ENCODE measurements around the gene LRRC42.

Gene LRRC42

GRCh38 chr1:53946252-53947171 is at the start of gene LRRC42 (continued):
- peak; percentile 53 for TF ChIP-seq PATZ1 (tag by site-specific recombination; IDR thresholded peaks at IDR 0.05)
- TF ChIP-seq ZNF174 (tag by site-specific recombination; IDR thresholded peaks at IDR 0.05): no peak
- no peak for TF ChIP-seq ZNF626 (tag by site-specific recombination; IDR thresholded peaks at IDR 0.05)
- 0 out of 2 replicates have a peak, but pooled peaks have one; percentile 67 for TF ChIP-seq ZNF624 (tag by site-specific recombination; IDR thresholded peaks at IDR 0.05)
- no peak for TF ChIP-seq OVOL3 (tag by site-specific recombination; IDR thresholded peaks at IDR 0.05)
- peak; percentile 61 for TF ChIP-seq ZNF398 (tag by site-specific recombination; IDR thresholded peaks at IDR 0.05)
- no peak for TF ChIP-seq ZBTB44 (tag by site-specific recombination; IDR thresholded peaks at IDR 0.05)
- peak; percentile 61; the same call in 1 of the 2 replicates for TF ChIP-seq HIC1 (tag by site-specific recombination; IDR thresholded peaks at IDR 0.05)
- TF ChIP-seq ZBTB11 (tag by site-specific recombination; conservative IDR thresholded peaks at IDR 0.05; ENCODE audit: low read depth): peak; percentile 40; the same call in 1 of the 2 replicates
- no peak for TF ChIP-seq ZNF132 (tag by site-specific recombination; IDR thresholded peaks at IDR 0.05; ENCODE audit: borderline replicate concordance)
- no peak; the same call in 1 of the 2 replicates for TF ChIP-seq ZNF792 (tag by site-specific recombination; IDR thresholded peaks at IDR 0.05)
- TF ChIP-seq ZEB2 (tag by site-specific recombination; IDR thresholded peaks at IDR 0.05): no peak
- no peak for TF ChIP-seq ZNF629 (tag by site-specific recombination; IDR thresholded peaks at IDR 0.05)
- TF ChIP-seq ZNF354C (tag by site-specific recombination; IDR thresholded peaks at IDR 0.05; ENCODE audit: borderline replicate concordance, low read depth): no peak
- TF ChIP-seq ZNF121 (tag by site-specific recombination; IDR thresholded peaks at IDR 0.05): no peak
- TF ChIP-seq ZNF530 (tag by site-specific recombination; IDR thresholded peaks at IDR 0.05; ENCODE audit: low read depth): no peak
- TF ChIP-seq ZBTB8A (tag by site-specific recombination; IDR thresholded peaks at IDR 0.05): 0 out of 2 replicates have a peak, but pooled peaks have one; percentile 10
- no peak for TF ChIP-seq ZNF302 (tag by site-specific recombination; IDR thresholded peaks at IDR 0.05; ENCODE audit: low read depth)
- TF ChIP-seq ELK4 (IDR thresholded peaks at IDR 0.05; ENCODE audit: borderline replicate concordance, low read depth, low read length): no peak
- TF ChIP-seq, protein P1, sequence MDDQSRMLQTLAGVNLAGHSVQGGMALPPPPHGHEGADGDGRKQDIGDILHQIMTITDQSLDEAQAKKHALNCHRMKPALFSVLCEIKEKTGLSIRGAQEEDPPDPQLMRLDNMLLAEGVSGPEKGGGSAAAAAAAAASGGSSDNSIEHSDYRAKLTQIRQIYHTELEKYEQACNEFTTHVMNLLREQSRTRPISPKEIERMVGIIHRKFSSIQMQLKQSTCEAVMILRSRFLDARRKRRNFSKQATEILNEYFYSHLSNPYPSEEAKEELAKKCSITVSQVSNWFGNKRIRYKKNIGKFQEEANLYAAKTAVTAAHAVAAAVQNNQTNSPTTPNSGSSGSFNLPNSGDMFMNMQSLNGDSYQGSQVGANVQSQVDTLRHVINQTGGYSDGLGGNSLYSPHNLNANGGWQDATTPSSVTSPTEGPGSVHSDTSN (CRISPR knock-in tag; IDR thresholded peaks at IDR 0.05): no peak; the same call in 1 of the 2 replicates
- peak; percentile 77 for TF ChIP-seq ZBTB20 (tag by site-specific recombination; IDR thresholded peaks at IDR 0.05)
